ENCODE results near the gene TMEM248.

The TMEM248 gene

GRCh38 chr7:66919704-66920103 lies 1.3 kb upstream of the TMEM248 start:
- H3K36me3 Mint-ChIP-seq (ENCODE audit: low read depth), result peaks cover 6% of the 10 kb centered on the region
- H3K9me3 Mint-ChIP-seq, result no peaks in the 10 kb centered on the region
- no peak overlapping the region for H3K4me3 Mint-ChIP-seq
- no peaks in the 10 kb centered on the region for H3K27me3 Mint-ChIP-seq
- intact Hi-C loops (cut with micrococcal nuclease), result loop anchor here (2.0 to 10.0 kb wide), 2 partner anchors 65 to 75 kb away; no protein-coding TSS in a partner anchor
- peaks cover 22% of the 10 kb centered on the region for H3K4me1 Mint-ChIP-seq (ENCODE audit: low read depth)
- no peak overlapping the region for H3K27ac Mint-ChIP-seq

GRCh38 chr7:66920256-66920655 lies 769 bp upstream of the TMEM248 start:
- Mint-ChIP-seq H3K4me1 (ENCODE audit: low read depth) (peaks cover 24% of the 10 kb centered on the region), H3K9me3 (no peaks in the 10 kb centered on the region), H3K27ac (peak overlapping the region; percentile 80), H3K36me3 (ENCODE audit: low read depth) (peaks cover 10% of the 10 kb centered on the region), H3K4me3 (no peak overlapping the region), H3K27me3 (no peaks in the 10 kb centered on the region)
- intact Hi-C loops (cut with micrococcal nuclease), result loop anchor here (2.0 to 10.0 kb wide), 2 partner anchors 65 to 75 kb away; no protein-coding TSS in a partner anchor

- H3K4me1 Mint-ChIP-seq (ENCODE audit: low read depth), result peaks cover 32% of the 10 kb centered on the region
- no peaks in the 10 kb centered on the region for H3K27me3 Mint-ChIP-seq
- peaks cover 22% of the 10 kb centered on the region for H3K36me3 Mint-ChIP-seq (ENCODE audit: low read depth)
- peak overlapping the region; percentile 80 for H3K27ac Mint-ChIP-seq
- H3K4me3 Mint-ChIP-seq, result peak overlapping the region; percentile 91
- intact Hi-C loops (cut with micrococcal nuclease), result loop anchor here (2.0 to 10.0 kb wide), 2 partner anchors 63 to 77 kb away; no protein-coding TSS in a partner anchor
- H3K9me3 Mint-ChIP-seq, result no peaks in the 10 kb centered on the region
These were observed 432 bp downstream of the TMEM248 start for GRCh38 chr7:66921396-66921917.

GRCh38 chr7:66921918-66922486 lies 977 bp downstream of the TMEM248 start:
- Mint-ChIP-seq H3K27ac (peak overlapping the region; percentile 80), H3K36me3 (ENCODE audit: low read depth) (peaks cover 27% of the 10 kb centered on the region), H3K27me3 (no peaks in the 10 kb centered on the region), H3K4me1 (ENCODE audit: low read depth) (peaks cover 32% of the 10 kb centered on the region), H3K9me3 (no peaks in the 10 kb centered on the region), H3K4me3 (peak overlapping the region; percentile 81)
- intact Hi-C loops (cut with micrococcal nuclease), result loop anchor here (2.0 to 10.0 kb wide), 2 partner anchors 63 to 77 kb away; no protein-coding TSS in a partner anchor

GRCh38 chr7:66925255-66925654 lies 4.2 kb downstream of the TMEM248 start:
- intact Hi-C loops (cut with micrococcal nuclease), result loop anchor here (10.0 kb wide), 1 partner anchor 60 kb away; no protein-coding TSS in a partner anchor

GRCh38 chr7:66927348-66927948 lies 6.4 kb downstream of the TMEM248 start:
- Mint-ChIP-seq H3K27me3 (no peaks in the 10 kb centered on the region), H3K9me3 (no peaks in the 10 kb centered on the region), H3K27ac (no peak overlapping the region), H3K36me3 (ENCODE audit: low read depth) (peaks cover 60% of the 10 kb centered on the region), H3K4me1 (ENCODE audit: low read depth) (peaks cover 45% of the 10 kb centered on the region), H3K4me3 (no peak overlapping the region)
- intact Hi-C loops (cut with micrococcal nuclease), result loop anchor here (10.0 kb wide), 1 partner anchor 57 kb away; no protein-coding TSS in a partner anchor

More at GRCh38 chr7:66925255-66925654, 4.2 kb downstream of the TMEM248 start:
- no peaks in the 10 kb centered on the region for H3K27me3 Mint-ChIP-seq
- H3K36me3 Mint-ChIP-seq (ENCODE audit: low read depth), result peaks cover 59% of the 10 kb centered on the region
- H3K4me3 Mint-ChIP-seq, result no peak overlapping the region
- H3K4me1 Mint-ChIP-seq (ENCODE audit: low read depth), result peaks cover 48% of the 10 kb centered on the region
- H3K9me3 Mint-ChIP-seq, result no peaks in the 10 kb centered on the region
- no peak overlapping the region for H3K27ac Mint-ChIP-seq

GRCh38 chr7:66928388-66928787 lies 7.4 kb downstream of the TMEM248 start:
- H3K9me3 Mint-ChIP-seq, result no peaks in the 10 kb centered on the region
- no peak overlapping the region for H3K27ac Mint-ChIP-seq
- H3K27me3 Mint-ChIP-seq, result no peaks in the 10 kb centered on the region
- peaks cover 61% of the 10 kb centered on the region for H3K36me3 Mint-ChIP-seq (ENCODE audit: low read depth)
- H3K4me3 Mint-ChIP-seq, result no peak overlapping the region
- intact Hi-C loops (cut with micrococcal nuclease), result loop anchor here (10.0 kb wide), 1 partner anchor 56 kb away; no protein-coding TSS in a partner anchor
- peaks cover 48% of the 10 kb centered on the region for H3K4me1 Mint-ChIP-seq (ENCODE audit: low read depth)

GRCh38 chr7:66929165-66929564 lies 8.1 kb downstream of the TMEM248 start:
- H3K9me3 Mint-ChIP-seq, result no peaks in the 10 kb centered on the region
- intact Hi-C loops (cut with micrococcal nuclease), result loop anchor here (10.0 kb wide), 1 partner anchor 56 kb away; no protein-coding TSS in a partner anchor
- peak overlapping the region; percentile 37 for H3K27ac Mint-ChIP-seq
- peaks cover 47% of the 10 kb centered on the region for H3K4me1 Mint-ChIP-seq (ENCODE audit: low read depth)
- no peak overlapping the region for H3K4me3 Mint-ChIP-seq
- no peaks in the 10 kb centered on the region for H3K27me3 Mint-ChIP-seq
- H3K36me3 Mint-ChIP-seq (ENCODE audit: low read depth), result peaks cover 61% of the 10 kb centered on the region

GRCh38 chr7:66929935-66930334 lies 8.9 kb downstream of the TMEM248 start:
- intact Hi-C loops (cut with micrococcal nuclease), result loop anchor here (10.0 kb wide), 1 partner anchor 55 kb away; no protein-coding TSS in a partner anchor

GRCh38 chr7:66930341-66930740 lies 9.3 kb downstream of the TMEM248 start:
- Mint-ChIP-seq H3K9me3 (no peaks in the 10 kb centered on the region), H3K27ac (no peak overlapping the region), H3K36me3 (ENCODE audit: low read depth) (peaks cover 57% of the 10 kb centered on the region), H3K27me3 (no peaks in the 10 kb centered on the region), H3K4me3 (no peak overlapping the region), H3K4me1 (ENCODE audit: low read depth) (peaks cover 44% of the 10 kb centered on the region)
- intact Hi-C loops (cut with micrococcal nuclease), result no loop called here

More at GRCh38 chr7:66929935-66930334, 8.9 kb downstream of the TMEM248 start:
- Mint-ChIP-seq H3K36me3 (ENCODE audit: low read depth) (peaks cover 61% of the 10 kb centered on the region), H3K27ac (no peak overlapping the region), H3K27me3 (no peaks in the 10 kb centered on the region), H3K4me3 (no peak overlapping the region), H3K4me1 (ENCODE audit: low read depth) (peaks cover 47% of the 10 kb centered on the region), H3K9me3 (no peaks in the 10 kb centered on the region)

GRCh38 chr7:66933469-66933868 lies 12.4 kb downstream of the TMEM248 start:
- Mint-ChIP-seq H3K27me3 (no peaks in the 10 kb centered on the region), H3K4me1 (ENCODE audit: low read depth) (peaks cover 54% of the 10 kb centered on the region), H3K9me3 (peaks cover 10% of the 10 kb centered on the region), H3K36me3 (ENCODE audit: low read depth) (peaks cover 38% of the 10 kb centered on the region), H3K4me3 (no peak overlapping the region), H3K27ac (no peak overlapping the region)
- intact Hi-C loops (cut with micrococcal nuclease), result no loop called here

- intact Hi-C loops (cut with micrococcal nuclease), result no loop called here
- Mint-ChIP-seq H3K4me1 (ENCODE audit: low read depth) (peaks cover 38% of the 10 kb centered on the region), H3K36me3 (ENCODE audit: low read depth) (peaks cover 54% of the 10 kb centered on the region), H3K27me3 (no peaks in the 10 kb centered on the region), H3K9me3 (peaks cover 10% of the 10 kb centered on the region), H3K27ac (no peak overlapping the region), H3K4me3 (no peak overlapping the region)
These were observed 16.9 kb downstream of the TMEM248 start for GRCh38 chr7:66937940-66938339.

GRCh38 chr7:66939325-66939724 lies 18.3 kb downstream of the TMEM248 start:
- Mint-ChIP-seq H3K4me1 (ENCODE audit: low read depth) (peaks cover 30% of the 10 kb centered on the region), H3K4me3 (no peak overlapping the region), H3K27ac (no peak overlapping the region)

GRCh38 chr7:66946545-66946944 lies 25.5 kb downstream of the TMEM248 start:
- H3K4me3 Mint-ChIP-seq, result no peak overlapping the region
- intact Hi-C loops (cut with micrococcal nuclease), result no loop called here
- peaks cover 98% of the 10 kb centered on the region for H3K36me3 Mint-ChIP-seq (ENCODE audit: low read depth)
- H3K4me1 Mint-ChIP-seq (ENCODE audit: low read depth), result no peaks in the 10 kb centered on the region
- no peak overlapping the region for H3K27ac Mint-ChIP-seq
- H3K9me3 Mint-ChIP-seq, result no peaks in the 10 kb centered on the region
- H3K27me3 Mint-ChIP-seq, result no peaks in the 10 kb centered on the region

More at GRCh38 chr7:66939325-66939724, 18.3 kb downstream of the TMEM248 start:
- H3K9me3 Mint-ChIP-seq, result peaks cover 10% of the 10 kb centered on the region
- H3K27me3 Mint-ChIP-seq, result no peaks in the 10 kb centered on the region
- intact Hi-C loops (cut with micrococcal nuclease), result no loop called here
- peaks cover 68% of the 10 kb centered on the region for H3K36me3 Mint-ChIP-seq (ENCODE audit: low read depth)
